Natural killer cell (primary cell): Measurements from ENCODE around the gene PCCA. TPM values are rescaled to one million over a fixed set of nuclear protein-coding genes. Genes with fewer than 3 reads are reported as not detected.

Experiments
- ATAC-seq, 3 donors: fragments of 150-1000 bp in 2 of 3; fragments of 200-7000 bp in 1 of 3; cut with Tn5 transposase; 1 replicate in 1 of 3; 2 replicates in 2 of 3; pipeline ENCODE4 v1.10.0; 2021; ENCODE audit warnings: mild to moderate bottlenecking in 2 of 3, moderate library complexity in 2 of 3
- DNase-seq, 2 donors: peaks; one replicate each; pipeline versions ENCODE4 v3.0.0 to v3.0.0-alpha.2; 2013 to 2021; ENCODE audit warnings: mixed read lengths in 1 of 2
- H3K27ac ChIP-seq: one replicate; pipeline ENCODE4 v1.5.1; 2013; ENCODE audit warnings: mild to moderate bottlenecking, low read length
- H3K27me3 ChIP-seq: one replicate; pipeline ENCODE4 v1.6.1; 2013; ENCODE audit warnings: low read length; ENCODE audit not compliant: control insufficient read depth, insufficient read depth
- H3K36me3 ChIP-seq: one replicate; pipeline ENCODE4 v1.6.1; 2013; ENCODE audit warnings: low read length; ENCODE audit not compliant: control insufficient read depth, insufficient read depth
- H3K4me1 ChIP-seq: one replicate; pipeline ENCODE4 v1.6.1; 2013; ENCODE audit warnings: low read length; ENCODE audit not compliant: control insufficient read depth, insufficient read depth
- H3K4me3 ChIP-seq: one replicate; pipeline ENCODE4 v1.5.1; 2013; ENCODE audit warnings: low read length
- H3K9me3 ChIP-seq: one replicate; pipeline ENCODE4 v1.6.1; 2013; ENCODE audit warnings: low read length; ENCODE audit not compliant: control insufficient read depth, insufficient read depth
- H3K27ac Mint-ChIP-seq, 2 donors: one replicate each; pipeline ENCODE4 v1.8.0; 2022; ENCODE audit warnings: mild to moderate bottlenecking in 2 of 2, mixed read lengths in 2 of 2, moderate library complexity in 1 of 2
- H3K27me3 Mint-ChIP-seq, 2 donors: one replicate each; pipeline ENCODE4 v1.8.0; 2022; ENCODE audit warnings: low read depth in 2 of 2, mixed read lengths in 2 of 2
- H3K36me3 Mint-ChIP-seq: one replicate; pipeline ENCODE4 v1.8.0; 2022; ENCODE audit warnings: mixed read lengths
- H3K4me1 Mint-ChIP-seq, 2 donors: one replicate each; pipeline ENCODE4 v1.8.0; 2022; ENCODE audit warnings: mixed read lengths in 2 of 2
- H3K4me3 Mint-ChIP-seq: one replicate; pipeline ENCODE4 v1.8.0; 2022; ENCODE audit warnings: mild to moderate bottlenecking, moderate library complexity, mixed read lengths
- H3K9me3 Mint-ChIP-seq, 2 donors: one replicate each; pipeline ENCODE4 v1.8.0; 2022; ENCODE audit warnings: mixed read lengths in 2 of 2
- WGBS: methylation state at CpG from one replicate; pipeline ENCODE4 v1.1.7; 2013; ENCODE audit warnings: missing lambda C conversion rate; ENCODE audit not compliant: insufficient coverage; 5-methylcytosine and 5-hydroxymethylcytosine counted together
- intact Hi-C: fragments of 100-400 bp; cut with micrococcal nuclease; formaldehyde crosslinking; loops from one replicate; pipeline ENCODE4 v1.14.2; 2022
- total RNA-seq, 4 donors: library from RNA; stranded (reverse); fragments of 120-200 nt in 1 of 4; gene quantifications; one replicate each; pipeline versions ENCODE4 v1.2.3 to v1.2.4, GENCODE V29; 2013 to 2022
- TF ChIP-seq, protein P1 (sequence below): fragments of 200-600 bp; IDR thresholded peaks from one replicate; pipeline ENCODE4 v1.8.0; 2022; ENCODE audit warnings: antibody characterized with exemption

Gene PCCA
- total RNA-seq, 3 donors from 2014 or later (not counting 1 experiment from before 2014, with no cell fraction given) = 25.5 to 28.5 (median 28.2) TPM

DNA sequence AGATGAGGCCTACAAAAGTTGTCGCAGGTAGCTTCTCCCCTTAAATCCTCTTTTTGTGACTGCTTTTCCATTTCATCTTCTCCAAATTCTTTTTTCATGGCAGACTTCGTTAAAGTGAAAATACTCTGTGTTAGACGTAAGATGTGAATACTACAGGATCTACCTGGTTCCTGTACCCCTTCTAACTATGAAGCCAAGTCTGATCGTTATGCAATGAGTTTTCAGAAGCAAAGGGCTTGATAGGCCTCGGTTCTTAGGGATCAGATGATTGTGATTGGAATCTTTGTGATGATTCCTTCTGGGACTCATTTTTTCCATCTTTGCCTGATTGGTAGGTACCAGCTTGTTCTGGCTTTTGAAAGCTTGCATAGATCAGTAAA, 86.9 kb downstream of the PCCA start:
- no peak overlapping the region for H3K4me3 ChIP-seq
- ATAC-seq (no peak), DNase-seq (no peak)
- H3K27me3 ChIP-seq = no peaks in the 10 kb centered on the region
- peaks cover 8 to 12% of the 10 kb centered on the region in 2 donors for H3K4me1 Mint-ChIP-seq
- no peaks in the 10 kb centered on the region for H3K36me3 ChIP-seq
- H3K4me3 Mint-ChIP-seq = no peak overlapping the region
- intact Hi-C loops = no loop called here
- no peaks in the 10 kb centered on the region for H3K27me3 Mint-ChIP-seq
- H3K27ac ChIP-seq = no peak overlapping the region
- H3K9me3 Mint-ChIP-seq = no peaks in the 10 kb centered on the region
- no peak overlapping the region for H3K27ac Mint-ChIP-seq
- no peaks in the 10 kb centered on the region for H3K4me1 ChIP-seq
- WGBS = 98% methylated on average over 5 of the region's 5 CpGs
- TF ChIP-seq, protein P1, sequence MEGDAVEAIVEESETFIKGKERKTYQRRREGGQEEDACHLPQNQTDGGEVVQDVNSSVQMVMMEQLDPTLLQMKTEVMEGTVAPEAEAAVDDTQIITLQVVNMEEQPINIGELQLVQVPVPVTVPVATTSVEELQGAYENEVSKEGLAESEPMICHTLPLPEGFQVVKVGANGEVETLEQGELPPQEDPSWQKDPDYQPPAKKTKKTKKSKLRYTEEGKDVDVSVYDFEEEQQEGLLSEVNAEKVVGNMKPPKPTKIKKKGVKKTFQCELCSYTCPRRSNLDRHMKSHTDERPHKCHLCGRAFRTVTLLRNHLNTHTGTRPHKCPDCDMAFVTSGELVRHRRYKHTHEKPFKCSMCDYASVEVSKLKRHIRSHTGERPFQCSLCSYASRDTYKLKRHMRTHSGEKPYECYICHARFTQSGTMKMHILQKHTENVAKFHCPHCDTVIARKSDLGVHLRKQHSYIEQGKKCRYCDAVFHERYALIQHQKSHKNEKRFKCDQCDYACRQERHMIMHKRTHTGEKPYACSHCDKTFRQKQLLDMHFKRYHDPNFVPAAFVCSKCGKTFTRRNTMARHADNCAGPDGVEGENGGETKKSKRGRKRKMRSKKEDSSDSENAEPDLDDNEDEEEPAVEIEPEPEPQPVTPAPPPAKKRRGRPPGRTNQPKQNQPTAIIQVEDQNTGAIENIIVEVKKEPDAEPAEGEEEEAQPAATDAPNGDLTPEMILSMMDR = no peak
- no peaks in the 10 kb centered on the region for H3K9me3 ChIP-seq
- no peaks in the 10 kb centered on the region for H3K36me3 Mint-ChIP-seq

DNA sequence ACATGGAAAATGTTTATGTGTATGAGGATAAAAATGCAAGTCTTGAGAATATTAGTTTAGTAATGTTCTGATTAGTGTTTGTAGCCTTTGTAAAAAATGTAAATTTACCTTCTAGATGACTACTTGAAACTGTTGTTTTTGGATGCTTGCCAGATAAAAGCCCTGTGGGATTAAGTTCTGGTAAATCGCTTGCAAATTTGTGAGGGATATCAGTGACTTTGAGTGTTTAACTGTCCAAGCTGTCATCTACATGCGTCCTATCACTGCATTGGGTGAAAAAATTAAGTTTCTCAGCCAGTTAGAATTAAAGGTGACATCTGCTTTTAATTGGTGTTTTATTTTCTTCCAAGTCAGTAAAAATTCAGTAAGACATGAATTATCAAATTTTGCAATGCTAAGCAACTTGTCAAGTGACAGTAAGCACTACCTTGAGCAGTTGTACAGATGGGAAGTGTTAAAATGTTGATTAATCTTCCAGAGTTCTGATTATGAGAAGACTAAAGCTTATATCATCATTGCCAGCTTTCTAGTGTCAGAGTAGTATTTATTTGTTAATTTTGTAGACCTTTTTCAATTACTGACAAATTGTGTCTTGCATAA, 88.0 kb downstream of the PCCA start:
- WGBS = 90% methylated on average over 2 of the region's 2 CpGs
- intact Hi-C loops = no loop called here
- Mint-ChIP-seq H3K9me3 (no peaks in the 10 kb centered on the region), H3K4me1 (peaks cover 8 to 13% of the 10 kb centered on the region in 2 donors), H3K36me3 (no peaks in the 10 kb centered on the region), H3K27ac (no peak overlapping the region), H3K4me3 (no peak overlapping the region), H3K27me3 (no peaks in the 10 kb centered on the region)
- H3K27me3 ChIP-seq = no peaks in the 10 kb centered on the region
- H3K27ac ChIP-seq = no peak overlapping the region
- no peaks in the 10 kb centered on the region for H3K4me1 ChIP-seq
- ATAC-seq (no peak), DNase-seq (no peak)
- no peaks in the 10 kb centered on the region for H3K36me3 ChIP-seq
- no peak overlapping the region for H3K4me3 ChIP-seq
- TF ChIP-seq, protein P1 = no peak
- H3K9me3 ChIP-seq = no peaks in the 10 kb centered on the region

DNA sequence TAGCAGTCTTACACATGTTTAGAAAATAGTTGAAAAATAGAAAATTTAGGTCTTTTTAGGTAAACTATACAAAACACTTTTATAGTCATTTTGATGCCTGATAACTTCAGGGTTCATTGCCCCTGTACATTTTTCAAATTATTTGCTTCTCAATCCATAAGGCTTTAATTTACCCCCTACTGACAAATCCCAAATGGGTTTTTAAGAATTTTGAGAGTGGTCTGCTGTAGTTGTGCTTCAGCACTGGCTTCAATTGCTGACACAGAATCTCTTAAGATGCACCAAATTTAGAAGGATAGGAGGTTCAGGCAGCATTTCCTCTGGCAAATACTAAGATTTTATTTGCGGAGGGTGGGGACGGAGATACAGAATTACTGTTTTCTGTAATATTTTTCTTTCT, 89.4 kb downstream of the PCCA start:
- Mint-ChIP-seq H3K9me3 (no peaks in the 10 kb centered on the region), H3K4me1 (peaks cover 19 to 22% of the 10 kb centered on the region in 2 donors), H3K27ac (no peak overlapping the region), H3K4me3 (no peak overlapping the region), H3K27me3 (no peaks in the 10 kb centered on the region), H3K36me3 (no peaks in the 10 kb centered on the region)
- Histone ChIP-seq H3K36me3 (no peaks in the 10 kb centered on the region), H3K4me1 (peaks cover 4% of the 10 kb centered on the region), H3K9me3 (no peaks in the 10 kb centered on the region), H3K27me3 (no peaks in the 10 kb centered on the region), H3K27ac (no peak overlapping the region), H3K4me3 (no peak overlapping the region)
- WGBS = 100% methylated on average over 2 of the region's 2 CpGs
- TF ChIP-seq, protein P1 = no peak
- intact Hi-C loops = no loop called here
- ATAC-seq (no peak), DNase-seq (no peak)

DNA sequence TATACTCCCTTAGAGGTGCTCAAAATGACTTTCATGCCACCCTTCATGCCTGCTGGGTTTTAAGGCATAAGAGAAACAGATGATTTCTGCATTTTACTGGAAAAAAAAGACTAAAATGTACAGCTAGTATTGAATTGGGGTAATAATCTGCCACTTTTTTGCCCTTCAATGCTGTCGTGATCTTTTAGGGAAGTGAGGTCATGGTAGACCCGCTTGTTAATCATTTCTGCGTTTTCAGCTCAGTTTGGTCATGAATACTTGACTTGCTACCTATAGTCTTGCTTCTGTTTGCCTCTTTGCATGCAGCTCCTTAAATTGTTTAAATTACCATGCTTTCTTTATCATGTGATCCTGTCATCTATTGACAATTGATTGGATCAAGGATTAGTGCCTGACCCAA, 90.4 kb downstream of the PCCA start:
- Histone ChIP-seq H3K9me3 (no peaks in the 10 kb centered on the region), H3K4me3 (no peak overlapping the region), H3K36me3 (no peaks in the 10 kb centered on the region), H3K27me3 (no peaks in the 10 kb centered on the region), H3K27ac (no peak overlapping the region), H3K4me1 (peaks cover 4% of the 10 kb centered on the region)
- TF ChIP-seq, protein P1 = no peak
- WGBS = 94% methylated on average over 3 of the region's 3 CpGs
- Mint-ChIP-seq H3K27ac (no peak overlapping the region), H3K4me1 (peaks cover 23 to 31% of the 10 kb centered on the region in 2 donors), H3K9me3 (no peaks in the 10 kb centered on the region), H3K27me3 (no peaks in the 10 kb centered on the region), H3K36me3 (no peaks in the 10 kb centered on the region), H3K4me3 (no peak overlapping the region)
- intact Hi-C loops = no loop called here
- DNase-seq (no peak), ATAC-seq (no peak)
